KBM-7 (cell line): ENCODE results near the gene EIF4B.
A peak's percentile ranks its signal among the peaks of the same experiment; 100 is the strongest.

Source experiments
- DNase-seq: peaks from one replicate; pipeline ENCODE4 v3.0.0-alpha.2; 2015
- in situ Hi-C: fragments of 300-500 bp; cut with MboI; formaldehyde crosslinking; loops from 2 replicates; pipeline ENCODE4 v1.14.3; 2020; ENCODE audit warnings: low sequenced_read_pairs, low pct_unique_long_range_greater_than_20kb, mixed read lengths

EIF4B gene

DNA sequence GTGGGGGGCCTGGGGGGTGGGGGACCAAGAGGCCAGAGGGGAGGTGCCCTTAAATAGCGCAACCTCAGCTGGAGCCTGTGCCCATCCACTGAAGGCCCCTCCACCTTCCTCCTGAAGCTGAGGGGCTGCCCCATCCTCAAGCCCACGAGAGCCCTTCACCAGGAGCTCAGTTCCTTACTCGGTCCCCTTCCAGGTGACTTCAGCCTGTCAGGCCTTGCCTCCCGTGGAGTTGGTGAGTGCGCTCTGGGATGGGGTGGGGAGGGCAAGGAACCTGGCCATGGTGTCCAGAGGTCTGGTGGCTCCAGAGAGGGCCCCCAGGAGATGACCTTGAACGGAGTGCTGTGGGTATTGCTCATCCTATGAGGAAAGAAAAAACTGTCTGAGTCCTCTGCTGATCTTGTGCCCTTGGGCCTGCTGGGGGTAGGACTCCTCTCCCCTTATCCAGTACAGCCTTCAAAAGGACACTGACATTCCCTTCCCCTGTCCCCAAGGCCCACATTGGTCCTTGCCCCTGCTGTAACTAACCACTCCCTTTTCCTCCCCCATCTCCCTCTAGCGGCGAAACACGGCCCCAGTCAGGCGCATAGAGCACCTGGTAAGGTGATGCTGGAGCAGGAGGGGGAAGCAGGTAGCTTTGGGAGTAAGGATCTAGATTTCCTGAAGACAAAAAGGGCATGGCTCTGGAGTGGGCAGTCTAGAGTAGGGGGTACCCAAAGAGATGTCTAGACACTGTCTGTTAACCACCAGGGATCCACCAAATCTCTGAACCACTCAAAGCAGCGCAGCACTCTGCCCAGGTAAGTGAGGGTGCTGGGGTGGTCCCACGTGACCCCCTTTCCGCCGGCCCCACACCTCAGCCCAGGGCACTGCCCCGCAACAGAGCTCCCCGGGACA is 47.2 kb downstream of the EIF4B start:
- in situ Hi-C loops: loop anchor here (25.0 kb wide), 1 partner anchor 234 kb away; the partner anchor contains the start of genes MYG1 and PFDN5
- DNase-seq: peak; percentile 34

DNA sequence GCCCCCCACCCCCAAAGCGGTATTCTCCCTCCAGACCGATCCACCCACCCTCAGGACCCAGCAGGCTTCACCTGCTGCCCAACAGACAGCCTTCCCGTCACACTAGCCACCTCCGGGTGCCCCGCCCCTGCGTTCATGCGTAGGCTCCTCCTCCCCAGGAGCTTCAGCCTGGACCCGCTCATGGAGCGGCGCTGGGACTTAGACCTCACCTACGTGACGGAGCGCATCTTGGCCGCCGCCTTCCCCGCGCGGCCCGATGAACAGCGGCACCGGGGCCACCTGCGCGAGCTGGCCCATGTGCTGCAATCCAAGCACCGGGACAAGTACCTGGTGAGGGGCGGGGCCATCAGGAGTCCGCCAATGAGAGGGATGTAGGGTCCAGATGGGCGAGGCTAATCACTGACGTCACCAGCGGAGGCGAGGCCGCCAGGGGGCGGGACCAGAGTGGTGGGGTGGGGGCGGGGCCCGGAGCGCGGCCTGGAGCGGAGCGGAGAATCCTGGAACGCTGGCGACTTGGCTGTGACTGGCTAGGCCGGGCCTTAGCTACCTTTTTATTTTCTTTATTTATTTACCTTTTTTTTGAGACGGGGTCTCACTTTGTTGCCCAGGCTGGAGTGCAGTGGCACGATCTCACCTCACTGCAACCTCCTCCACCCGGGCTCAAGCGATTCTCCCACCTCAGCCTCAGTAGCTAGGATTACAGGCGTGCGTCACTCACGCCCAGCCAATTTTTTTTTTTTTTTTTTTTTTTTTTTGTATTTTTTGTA is 48.0 kb downstream of the EIF4B start:
- DNase-seq: peak; percentile 91
- in situ Hi-C loops: loop anchor here (25.0 kb wide), 1 partner anchor 233 kb away; the partner anchor contains the start of genes MYG1 and PFDN5

DNA sequence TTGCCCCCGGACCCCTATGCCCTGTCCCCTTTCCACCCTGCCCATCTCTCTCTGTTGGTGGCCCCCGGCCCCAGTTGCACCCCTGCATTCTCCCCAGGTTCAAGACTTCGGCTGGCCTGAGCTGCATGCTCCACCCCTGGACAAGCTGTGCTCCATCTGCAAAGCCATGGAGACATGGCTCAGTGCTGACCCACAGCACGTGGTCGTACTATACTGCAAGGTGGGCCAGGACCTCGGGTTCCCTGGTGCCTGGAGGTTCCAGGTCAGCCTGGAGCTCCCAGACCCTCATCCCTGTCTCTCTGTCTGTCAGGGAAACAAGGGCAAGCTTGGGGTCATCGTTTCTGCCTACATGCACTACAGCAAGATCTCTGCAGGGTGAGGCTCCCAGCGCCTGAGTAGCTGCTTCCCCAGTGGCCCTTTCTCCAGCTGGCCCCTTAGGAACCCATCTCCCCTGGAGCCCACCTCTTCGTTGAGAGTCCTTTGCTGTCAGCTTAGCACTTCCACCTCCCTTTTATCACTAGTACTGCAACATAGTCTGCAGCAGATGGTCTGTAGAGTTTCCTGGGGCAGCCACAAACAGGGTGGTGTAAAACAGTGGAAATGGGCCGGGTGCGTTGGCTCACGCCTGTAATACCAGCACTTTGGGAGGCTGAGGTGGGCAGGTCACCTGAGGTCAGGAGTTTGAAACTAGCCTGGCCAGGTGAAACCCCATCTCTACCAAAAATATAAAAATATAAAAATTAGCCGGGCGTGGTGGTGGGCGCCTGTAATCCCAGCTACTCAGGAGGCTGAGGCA is 49.4 kb downstream of the EIF4B start:
- in situ Hi-C loops: loop anchor here (25.0 kb wide), 1 partner anchor 232 kb away; the partner anchor contains the start of genes MYG1 and PFDN5
- no peak for DNase-seq

DNA sequence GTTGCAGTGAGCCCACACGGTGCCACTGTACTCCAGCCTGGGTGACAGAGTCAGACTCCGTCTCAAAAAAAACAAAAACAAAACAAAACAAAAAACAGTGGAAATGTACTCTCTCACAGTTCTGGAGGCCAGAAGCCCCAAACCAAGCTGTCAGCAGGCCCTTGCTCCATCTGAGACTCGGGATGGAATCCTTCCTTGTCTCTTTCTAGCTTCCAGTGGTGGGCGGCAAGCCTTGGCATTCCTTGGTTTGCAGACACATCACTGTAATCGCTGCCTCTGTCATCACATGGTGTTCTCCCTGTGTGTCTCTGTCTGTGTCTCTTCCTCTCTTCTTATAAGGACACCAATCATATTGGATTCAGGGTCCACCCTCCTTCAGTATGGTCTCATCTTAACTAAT is 50.0 kb downstream of the EIF4B start:
- in situ Hi-C loops: loop anchor here (25.0 kb wide), 1 partner anchor 231 kb away; the partner anchor contains the start of genes MYG1 and PFDN5
- DNase-seq: no peak

DNA sequence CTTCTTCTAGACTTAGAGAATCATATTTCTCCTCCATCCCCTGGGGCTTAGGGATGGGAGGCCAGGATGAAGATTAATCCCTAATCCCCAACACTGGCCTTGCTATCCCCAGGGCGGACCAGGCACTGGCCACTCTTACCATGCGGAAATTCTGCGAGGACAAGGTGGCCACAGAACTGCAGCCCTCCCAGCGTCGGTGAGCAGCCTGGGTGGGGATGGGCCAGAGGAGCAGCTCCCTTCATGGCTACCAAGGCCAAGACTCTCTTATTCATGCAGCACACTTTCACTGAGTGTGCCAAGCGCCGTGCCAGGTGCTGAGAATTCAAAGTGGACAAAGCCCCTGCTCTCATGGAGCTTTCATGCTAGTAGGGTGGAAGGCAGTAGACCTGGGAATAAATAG is 50.6 kb downstream of the EIF4B start:
- in situ Hi-C loops: loop anchor here (25.0 kb wide), 1 partner anchor 230 kb away; the partner anchor contains the start of genes MYG1 and PFDN5
- DNase-seq: no peak

DNA sequence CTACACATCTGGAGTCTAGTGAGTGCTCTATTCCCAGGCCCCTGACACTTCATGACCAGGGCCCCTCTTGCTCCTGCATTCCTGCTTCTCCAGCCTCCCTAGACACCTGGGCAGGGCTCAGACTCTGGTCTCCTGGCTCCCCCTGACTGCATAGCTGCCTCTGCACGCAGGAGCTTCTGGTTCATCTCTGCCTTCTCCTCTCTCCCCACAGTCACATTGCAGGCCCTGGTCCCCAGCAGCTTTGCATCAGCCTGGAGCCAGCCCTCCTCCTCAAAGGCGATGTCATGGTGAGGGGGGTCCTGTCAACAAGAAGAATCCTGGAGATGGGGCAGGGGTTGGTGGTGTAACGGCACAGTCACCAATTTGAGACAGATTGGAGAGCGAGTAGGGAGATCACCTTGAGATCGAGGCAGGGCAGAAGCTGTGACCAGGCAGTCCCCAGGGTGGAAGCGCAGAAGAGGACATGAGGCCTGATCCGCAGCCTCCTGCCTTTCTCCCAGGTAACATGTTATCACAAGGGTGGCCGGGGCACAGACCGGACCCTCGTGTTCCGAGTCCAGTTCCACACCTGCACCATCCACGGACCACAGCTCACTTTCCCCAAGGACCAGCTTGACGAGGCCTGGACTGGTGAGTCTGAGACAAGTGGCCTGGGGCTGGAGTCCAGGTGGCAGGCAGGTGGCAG is 51.7 kb downstream of the EIF4B start:
- DNase-seq: no peak
- in situ Hi-C loops: loop anchor here (25.0 kb wide), 1 partner anchor 229 kb away; the partner anchor contains the start of genes MYG1 and PFDN5

DNA sequence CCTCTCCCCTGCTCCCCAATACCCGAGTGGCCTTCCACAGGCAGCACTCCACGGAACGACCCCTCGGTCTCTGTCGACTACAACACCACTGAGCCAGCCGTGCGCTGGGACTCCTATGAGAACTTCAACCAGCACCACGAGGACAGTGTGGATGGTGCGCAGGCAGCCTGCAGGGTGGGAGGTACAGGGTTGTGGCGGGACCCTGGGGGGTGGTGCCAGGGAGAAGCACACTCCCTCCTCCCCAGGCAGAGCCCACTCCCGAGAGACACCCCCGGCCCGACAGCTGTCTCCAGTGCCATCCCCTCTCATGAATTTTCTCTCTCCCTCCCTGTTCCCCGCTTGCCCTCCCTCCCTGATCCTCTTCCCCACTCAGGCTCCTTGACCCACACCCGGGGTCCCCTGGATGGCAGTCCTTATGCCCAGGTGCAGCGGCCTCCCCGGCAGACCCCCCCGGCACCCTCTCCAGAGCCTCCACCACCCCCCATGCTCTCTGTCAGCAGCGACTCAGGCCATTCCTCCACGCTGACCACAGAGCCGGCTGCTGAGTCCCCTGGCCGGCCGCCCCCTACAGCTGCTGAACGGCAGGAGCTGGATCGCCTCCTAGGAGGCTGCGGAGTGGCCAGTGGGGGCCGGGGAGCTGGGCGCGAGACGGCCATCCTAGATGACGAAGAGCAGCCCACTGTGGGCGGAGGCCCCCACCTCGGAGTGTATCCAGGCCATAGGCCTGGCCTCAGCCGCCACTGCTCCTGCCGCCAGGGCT is 52.6 kb downstream of the EIF4B start:
- DNase-seq: no peak
- in situ Hi-C loops: loop anchor here (25.0 kb wide), 1 partner anchor 228 kb away; the partner anchor contains the start of genes MYG1 and PFDN5

DNA sequence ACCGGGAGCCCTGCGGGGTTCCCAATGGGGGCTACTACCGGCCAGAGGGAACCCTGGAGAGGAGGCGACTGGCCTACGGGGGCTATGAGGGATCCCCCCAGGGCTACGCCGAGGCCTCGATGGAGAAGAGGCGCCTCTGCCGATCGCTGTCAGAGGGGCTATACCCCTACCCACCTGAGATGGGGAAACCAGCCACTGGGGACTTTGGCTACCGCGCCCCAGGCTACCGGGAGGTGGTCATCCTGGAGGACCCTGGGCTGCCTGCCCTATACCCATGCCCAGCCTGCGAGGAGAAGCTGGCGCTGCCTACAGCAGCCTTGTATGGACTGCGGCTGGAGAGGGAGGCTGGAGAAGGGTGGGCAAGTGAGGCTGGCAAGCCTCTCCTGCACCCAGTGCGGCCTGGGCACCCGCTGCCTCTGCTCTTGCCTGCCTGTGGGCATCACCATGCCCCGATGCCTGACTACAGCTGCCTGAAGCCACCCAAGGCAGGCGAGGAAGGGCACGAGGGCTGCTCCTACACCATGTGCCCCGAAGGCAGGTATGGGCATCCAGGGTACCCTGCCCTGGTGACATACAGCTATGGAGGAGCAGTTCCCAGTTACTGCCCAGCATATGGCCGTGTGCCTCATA is 53.3 kb downstream of the EIF4B start:
- in situ Hi-C loops: loop anchor here (25.0 kb wide), 1 partner anchor 228 kb away; the partner anchor contains the start of genes MYG1 and PFDN5
- no peak for DNase-seq

DNA sequence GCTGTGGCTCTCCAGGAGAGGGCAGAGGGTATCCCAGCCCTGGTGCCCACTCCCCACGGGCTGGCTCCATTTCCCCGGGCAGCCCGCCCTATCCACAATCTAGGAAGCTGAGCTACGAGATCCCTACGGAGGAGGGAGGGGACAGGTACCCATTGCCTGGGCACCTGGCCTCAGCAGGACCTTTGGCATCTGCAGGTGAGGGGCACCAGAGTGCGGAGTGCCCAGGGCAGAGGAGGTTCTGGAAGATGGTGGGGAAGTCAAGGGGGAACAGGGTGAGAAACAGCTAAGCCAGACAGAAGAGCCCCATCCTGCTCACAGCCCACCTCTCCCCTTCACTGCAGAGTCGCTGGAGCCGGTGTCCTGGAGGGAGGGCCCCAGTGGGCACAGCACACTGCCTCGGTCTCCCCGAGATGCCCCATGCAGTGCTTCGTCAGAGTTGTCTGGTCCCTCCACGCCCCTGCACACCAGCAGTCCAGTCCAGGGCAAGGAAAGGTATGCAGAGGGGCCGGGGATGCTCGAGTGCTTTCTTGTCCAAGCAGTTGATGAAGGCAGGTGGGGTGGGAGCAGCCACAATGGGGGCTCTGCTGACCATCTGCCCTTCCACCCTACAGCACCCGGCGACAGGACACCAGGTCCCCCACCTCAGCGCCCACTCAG is 53.9 kb downstream of the EIF4B start:
- in situ Hi-C loops: loop anchor here (25.0 kb wide), 1 partner anchor 227 kb away; the partner anchor contains the start of genes MYG1 and PFDN5
- DNase-seq: no peak

DNA sequence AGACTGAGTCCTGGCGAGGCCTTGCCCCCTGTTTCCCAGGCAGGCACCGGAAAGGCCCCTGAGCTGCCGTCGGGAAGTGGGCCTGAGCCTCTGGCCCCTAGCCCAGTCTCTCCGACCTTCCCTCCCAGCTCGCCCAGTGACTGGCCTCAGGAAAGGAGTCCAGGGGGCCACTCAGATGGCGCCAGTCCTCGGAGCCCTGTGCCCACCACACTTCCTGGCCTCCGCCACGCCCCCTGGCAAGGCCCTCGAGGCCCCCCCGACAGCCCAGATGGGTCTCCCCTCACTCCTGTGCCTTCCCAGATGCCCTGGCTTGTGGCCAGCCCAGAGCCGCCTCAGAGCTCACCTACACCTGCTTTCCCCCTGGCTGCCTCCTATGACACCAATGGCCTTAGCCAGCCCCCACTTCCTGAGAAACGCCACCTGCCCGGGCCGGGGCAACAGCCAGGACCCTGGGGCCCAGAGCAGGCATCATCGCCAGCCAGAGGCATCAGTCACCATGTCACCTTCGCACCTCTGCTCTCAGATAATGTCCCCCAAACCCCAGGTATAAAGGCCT is 54.5 kb downstream of the EIF4B start:
- in situ Hi-C loops: loop anchor here (25.0 kb wide), 1 partner anchor 227 kb away; the partner anchor contains the start of genes MYG1 and PFDN5

DNA sequence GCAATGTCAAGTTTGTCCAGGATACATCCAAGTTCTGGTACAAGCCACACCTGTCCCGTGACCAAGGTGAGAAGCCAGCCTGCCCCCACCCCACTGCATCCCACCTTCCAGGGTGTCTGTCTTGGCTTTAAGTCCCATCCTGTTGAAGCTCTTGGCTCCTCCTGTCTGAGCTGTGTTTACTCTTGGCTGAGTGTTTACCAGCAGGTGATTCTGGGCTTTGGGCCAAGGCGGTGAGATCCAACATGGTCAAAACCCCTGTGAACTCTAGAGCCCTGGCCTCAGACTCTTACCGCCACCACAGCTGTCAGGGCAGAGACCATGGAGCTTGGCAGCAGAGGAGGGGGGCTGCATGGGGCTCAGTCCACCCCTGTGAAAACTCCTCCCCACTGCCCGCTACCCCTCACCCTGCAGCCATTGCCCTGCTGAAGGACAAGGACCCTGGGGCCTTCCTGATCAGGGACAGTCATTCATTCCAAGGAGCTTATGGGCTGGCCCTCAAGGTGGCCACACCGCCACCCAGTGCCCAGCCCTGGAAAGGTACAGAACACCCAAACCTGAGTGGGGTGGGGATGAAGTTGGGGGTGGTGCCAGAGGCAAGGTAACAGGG is 55.3 kb downstream of the EIF4B start:
- in situ Hi-C loops: loop anchor here (25.0 kb wide), 1 partner anchor 226 kb away; the partner anchor contains the start of genes MYG1 and PFDN5
- DNase-seq: no peak

More for the DNA sequence above, 54.5 kb downstream of the EIF4B start:
- no peak for DNase-seq

DNA sequence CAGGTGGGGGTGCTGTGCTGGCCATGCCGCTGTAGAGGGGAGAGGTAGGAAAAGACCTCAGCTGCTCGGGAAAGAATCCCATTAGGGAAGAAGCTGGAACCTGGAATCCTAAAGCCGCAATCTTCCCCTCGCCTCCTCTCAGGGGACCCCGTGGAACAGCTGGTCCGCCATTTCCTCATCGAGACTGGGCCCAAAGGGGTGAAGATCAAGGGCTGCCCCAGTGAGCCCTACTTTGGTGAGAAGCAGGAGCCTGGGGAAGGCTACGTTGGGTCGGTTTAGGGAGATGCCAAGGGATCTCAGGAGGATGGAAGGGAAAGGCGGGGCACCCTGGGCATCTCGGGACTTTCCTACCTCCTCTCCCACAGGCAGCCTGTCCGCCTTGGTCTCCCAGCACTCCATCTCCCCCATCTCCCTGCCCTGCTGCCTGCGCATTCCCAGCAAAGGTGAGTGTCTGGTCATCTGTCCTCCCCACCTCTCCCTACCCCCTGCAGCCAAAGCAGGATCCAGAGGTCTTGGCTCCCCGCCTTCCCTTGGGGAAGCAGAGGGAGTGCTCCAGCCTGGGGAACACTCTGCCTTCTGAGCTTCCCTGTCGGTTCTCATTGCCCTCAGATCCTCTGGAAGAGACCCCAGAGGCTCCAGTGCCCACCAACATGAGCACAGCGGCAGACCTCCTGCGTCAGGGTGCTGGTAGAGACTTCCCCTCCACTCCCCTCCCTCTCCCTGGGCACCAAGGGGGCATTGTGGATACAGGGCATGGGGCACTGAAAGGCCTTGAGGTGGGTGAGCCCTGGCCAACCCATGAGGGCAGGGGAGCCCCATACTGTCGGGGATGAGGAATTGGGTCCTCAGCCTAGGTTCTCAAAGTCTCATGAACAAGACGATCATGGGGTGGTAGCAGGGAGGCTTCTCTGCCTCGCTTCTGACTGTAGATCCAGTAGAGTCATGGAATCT is 56.0 kb downstream of the EIF4B start:
- DNase-seq: no peak
- in situ Hi-C loops: loop anchor here (25.0 kb wide), 1 partner anchor 225 kb away; the partner anchor contains the start of genes MYG1 and PFDN5

DNA sequence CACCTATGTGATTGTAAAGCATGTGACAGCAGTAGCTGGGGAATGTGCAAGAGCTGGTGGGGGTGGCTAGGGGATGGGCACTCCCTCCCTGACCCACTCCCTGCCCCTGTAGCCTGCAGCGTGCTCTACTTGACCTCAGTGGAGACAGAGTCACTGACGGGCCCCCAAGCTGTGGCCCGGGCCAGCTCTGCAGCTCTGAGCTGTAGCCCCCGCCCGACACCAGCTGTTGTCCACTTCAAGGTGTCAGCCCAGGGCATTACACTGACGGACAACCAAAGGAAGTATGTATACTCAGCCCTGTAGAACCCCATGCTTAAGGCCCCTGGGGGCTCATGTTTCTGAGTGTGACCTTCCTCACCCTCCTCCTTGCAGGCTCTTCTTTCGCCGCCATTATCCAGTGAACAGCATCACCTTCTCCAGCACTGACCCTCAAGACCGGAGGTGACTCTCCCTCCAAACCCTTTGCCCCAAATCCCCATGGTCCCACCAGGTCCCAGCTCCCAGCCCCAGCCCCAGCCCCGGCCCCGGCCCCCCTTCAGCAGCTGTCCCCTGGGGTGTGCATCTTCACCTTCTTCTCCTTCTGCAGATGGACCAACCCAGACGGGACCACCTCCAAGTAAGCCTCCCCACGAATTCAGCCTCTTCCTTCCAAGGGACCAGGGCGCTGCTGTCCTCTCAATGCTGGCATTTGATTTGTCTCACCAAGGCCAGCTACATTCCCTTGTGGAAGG is 56.9 kb downstream of the EIF4B start:
- in situ Hi-C loops: loop anchor here (25.0 kb wide), 1 partner anchor 224 kb away; the partner anchor contains the start of genes MYG1 and PFDN5
- no peak for DNase-seq
